ENCODE data around the gene OVOL3.
"Not testable (repeated sequence)": the region's sequence is repeated elsewhere in the genome, so short reads cannot be mapped to it uniquely, and the experiment has no call there.

OVOL3 gene

DNA sequence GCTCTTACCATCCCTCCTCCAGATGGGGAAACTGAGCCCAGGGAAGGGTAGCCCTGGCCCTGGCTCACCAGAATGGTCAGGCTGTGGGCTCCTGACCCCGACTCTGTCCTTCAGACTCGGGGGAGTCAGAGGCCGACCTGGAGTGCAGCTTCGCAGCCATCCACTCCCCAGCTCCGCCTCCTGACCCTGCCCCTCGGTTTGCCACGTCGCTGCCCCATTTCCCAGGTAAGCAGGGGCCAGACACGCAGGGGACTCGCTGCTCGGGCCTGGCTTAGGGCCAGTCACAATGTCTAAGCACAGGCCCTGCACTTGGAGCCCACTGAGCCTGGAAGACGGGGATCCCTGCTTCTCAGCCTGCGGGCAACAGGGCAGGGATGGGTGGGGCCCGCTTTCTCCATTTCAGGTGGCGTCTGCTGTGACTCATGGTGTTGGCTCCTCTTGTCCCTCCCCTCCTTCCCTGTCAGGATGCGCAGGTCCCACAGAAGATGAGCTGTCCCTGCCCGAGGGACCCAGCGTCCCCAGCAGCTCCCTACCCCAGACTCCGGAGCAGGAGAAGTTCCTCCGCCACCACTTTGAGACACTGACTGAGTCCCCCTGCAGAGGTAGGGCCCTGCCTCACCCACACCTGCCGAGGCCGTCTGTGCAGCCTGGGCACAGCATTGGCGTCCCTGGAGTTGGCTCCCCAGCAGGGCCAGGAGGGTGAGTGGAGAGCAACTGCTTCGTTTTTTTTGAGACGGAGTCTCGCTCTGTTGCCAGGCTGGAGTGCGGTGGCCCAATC, 9.2 kb upstream of the OVOL3 start:
- DNase-seq = no peak

GRCh38 chr19:36103040-36103626, 7.8 kb upstream of the OVOL3 start:
- no peak for DNase-seq

- DNase-seq = no peak
These were observed 6.9 kb upstream of the OVOL3 start for GRCh38 chr19:36103842-36104552.

GRCh38 chr19:36106441-36106840, 4.5 kb upstream of the OVOL3 start:
- DNase-seq = no peak

DNA sequence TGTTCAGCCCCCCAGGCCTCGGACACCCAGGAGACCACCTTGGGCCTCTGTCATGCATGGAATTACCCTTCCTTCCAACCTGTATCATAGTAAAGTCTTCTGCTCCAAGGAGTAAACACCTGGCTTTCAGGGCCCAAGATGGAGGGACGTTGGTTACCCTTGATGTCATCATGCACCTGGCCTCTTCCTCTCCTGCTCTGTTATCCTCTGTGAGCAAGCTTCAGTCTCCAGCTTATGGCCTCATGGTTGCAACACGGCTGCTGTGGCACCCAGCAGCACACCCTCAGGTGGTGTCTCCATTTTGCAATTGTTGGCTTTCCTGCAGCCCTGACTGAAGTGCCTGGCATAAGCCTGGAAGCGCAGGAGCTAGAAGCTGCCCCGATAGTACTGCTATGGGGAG, 4.0 kb upstream of the OVOL3 start:
- DNase-seq = no peak

DNA sequence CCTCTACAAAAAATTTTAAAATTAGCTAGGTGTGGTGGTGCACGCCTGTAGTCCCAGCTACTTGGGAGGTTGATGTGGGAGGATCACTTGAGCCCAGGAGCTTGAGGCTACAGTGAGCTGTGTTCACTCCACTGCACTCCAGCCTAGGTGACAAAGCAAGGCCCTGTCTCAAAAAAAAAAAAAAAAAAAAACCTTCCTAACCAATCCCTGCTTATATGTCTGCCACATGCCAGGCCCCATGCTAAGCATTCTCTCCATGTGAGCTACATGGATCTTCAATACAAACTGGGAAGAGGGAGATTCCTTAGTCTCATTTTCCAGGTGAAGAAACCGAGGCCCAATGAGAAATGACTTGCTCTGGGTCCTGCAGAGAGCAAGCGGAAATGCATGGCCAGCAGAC, 2.3 kb upstream of the OVOL3 start:
- DNase-seq = no peak

DNA sequence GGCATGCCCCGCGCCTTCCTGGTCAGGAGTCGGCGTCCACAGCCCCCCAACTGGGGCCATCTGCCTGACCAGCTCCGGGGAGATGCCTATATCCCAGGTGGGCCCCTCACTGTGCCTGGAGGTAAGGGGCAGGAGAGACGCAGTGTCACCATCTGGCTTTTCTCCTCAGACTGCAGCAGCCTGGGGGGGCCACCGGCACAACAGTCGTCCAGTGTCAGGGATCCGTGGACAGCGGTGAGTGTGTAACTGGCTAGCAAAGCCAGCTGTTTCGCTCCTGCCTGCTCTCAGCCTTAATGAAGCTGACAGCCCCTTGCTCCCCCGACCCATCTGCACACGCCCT, 227 bp downstream of the OVOL3 start:
- no peak for DNase-seq

DNA sequence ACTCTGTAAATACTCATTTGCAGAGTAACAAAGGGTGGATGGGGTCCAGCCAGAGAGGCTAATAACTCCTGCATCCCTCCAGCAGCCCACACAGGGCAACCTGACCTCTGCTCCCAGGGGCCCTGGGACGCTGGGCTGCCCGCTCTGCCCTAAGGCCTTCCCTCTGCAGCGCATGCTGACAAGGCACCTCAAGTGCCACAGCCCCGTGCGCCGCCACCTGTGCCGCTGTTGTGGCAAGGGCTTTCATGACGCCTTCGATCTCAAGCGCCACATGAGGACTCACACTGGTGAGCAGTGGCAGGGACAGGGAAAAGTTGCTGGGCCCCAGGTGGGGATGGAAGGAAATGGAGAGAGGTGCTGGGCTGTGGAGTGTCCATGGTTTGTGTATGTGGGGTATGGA, 1.7 kb downstream of the OVOL3 start:
- DNase-seq = no peak

GRCh38 chr19:36113425-36113824, 2.5 kb downstream of the OVOL3 start:
- DNase-seq = no peak

DNA sequence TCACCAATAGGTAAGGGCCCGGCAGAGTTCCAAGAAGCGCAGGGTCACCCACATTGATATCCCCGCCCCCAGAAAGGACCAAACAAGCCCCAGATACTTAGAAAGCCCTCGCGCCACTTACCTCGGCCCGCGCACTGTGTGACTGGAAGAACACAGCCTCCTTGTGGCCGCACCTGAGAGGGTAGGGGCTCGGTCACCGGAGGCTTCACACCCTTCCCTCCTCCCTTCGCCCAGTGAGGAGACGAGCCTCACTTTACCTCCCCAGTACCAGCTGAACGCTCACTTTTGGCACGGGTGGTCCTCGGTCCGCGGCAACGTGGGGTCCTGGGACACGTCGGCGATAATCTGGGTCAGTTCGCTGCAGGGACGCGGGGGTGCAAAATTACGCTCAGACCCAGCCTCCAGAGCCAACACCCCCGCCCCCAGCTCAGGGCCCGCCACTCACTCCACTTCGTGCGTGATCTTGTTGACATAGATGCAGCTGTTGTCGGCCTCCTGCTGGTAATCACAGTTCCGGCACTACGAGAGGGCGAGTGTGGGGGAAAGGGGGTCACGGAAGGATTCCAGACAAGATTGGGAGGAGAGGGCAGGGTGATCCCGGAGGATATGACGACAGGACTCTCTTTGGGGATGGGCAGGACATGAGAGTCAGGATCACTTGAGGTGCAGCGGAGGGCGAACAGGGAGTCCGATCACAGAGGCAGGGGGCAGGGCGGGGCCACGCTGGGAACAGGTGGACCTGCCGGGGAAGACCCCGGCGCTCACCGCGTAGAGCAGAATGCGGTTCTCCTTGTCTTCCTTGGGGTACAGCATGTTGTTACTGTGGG, 3.2 kb downstream of the OVOL3 start:
- no peak for DNase-seq

GRCh38 chr19:36114721-36115452, 3.9 kb downstream of the OVOL3 start, which contains the start of gene POLR2I:
POLR2I (minus strand) TSS chr19:36114875; CDS start chr19:36114856, 19 bp downstream.
- DNase-seq = peak; percentile 99

- DNase-seq = peak; percentile 70
These were observed 4.8 kb downstream of the OVOL3 start, which contains the start of gene TBCB for GRCh38 chr19:36115453-36116343. TBCB (plus strand) TSS chr19:36115468; CDS start chr19:36115561, 93 bp downstream.

DNA sequence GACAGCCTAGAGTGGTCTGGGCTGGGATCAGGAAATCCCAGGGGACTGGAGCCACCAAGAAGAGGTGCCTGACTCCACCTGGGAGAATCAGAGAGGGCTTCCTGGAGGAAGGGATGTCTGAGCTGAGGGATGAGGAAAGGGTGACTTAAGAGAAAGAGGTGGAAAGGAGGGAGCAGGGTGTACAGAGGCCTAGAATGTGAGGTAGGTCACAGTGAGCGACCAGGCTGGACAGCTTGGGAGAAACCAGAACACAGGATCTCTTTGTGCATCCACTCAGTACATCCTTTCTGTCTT, 5.3 kb downstream of the OVOL3 start:
- DNase-seq = no peak

GRCh38 chr19:36120092-36120983, 9.4 kb downstream of the OVOL3 start:
- no peak for DNase-seq

- no peak for DNase-seq
These were observed 10.0 kb downstream of the OVOL3 start for GRCh38 chr19:36120984-36121358.

DNA sequence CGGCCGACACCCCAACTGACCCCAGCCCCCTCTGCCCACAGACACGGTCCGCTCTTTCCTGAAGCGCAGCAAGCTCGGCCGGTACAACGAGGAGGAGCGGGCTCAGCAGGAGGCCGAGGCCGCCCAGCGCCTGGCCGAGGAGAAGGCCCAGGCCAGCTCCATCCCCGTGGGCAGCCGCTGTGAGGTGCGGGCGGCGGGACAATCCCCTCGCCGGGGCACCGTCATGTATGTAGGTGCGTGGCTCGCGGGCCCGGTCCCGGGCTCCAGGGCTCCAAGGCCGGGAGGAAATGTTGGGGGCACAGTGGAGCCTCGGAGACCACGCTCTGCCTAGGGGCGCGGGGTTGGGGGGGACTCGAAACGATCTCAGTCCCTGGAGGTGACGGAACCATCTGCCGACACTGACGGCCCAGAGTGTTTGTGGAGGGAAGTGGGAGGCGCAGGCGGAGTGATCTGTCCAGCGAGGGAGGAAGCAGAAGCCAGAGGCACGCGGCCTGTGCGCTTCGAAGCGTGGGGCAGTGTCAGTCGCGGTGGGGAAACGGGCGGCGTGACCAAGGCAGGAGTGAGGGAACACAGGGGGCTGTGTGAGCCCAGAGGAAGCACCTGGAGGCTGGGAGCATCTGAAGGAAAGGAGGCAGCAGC, 10.7 kb downstream of the OVOL3 start:
- no peak for DNase-seq

DNA sequence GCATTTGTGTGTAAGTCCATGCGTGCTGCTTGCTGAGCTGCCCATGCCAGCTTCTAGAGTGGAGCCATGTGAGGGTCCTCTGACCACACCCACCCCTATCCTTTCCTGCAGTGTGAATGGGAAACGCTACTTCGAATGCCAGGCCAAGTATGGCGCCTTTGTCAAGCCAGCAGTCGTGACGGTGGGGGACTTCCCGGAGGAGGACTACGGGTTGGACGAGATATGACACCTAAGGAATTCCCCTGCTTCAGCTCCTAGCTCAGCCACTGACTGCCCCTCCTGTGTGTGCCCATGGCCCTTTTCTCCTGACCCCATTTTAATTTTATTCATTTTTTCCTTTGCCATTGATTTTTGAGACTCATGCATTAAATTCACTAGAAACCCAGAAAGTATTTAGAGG, 14.6 kb downstream of the OVOL3 start:
- no peak for DNase-seq

GRCh38 chr19:36128392-36128736, 17.4 kb downstream of the OVOL3 start:
- no peak for DNase-seq

GRCh38 chr19:36131221-36131620, 20.3 kb downstream of the OVOL3 start:
- not testable (repeated sequence) for DNase-seq

- DNase-seq = not testable (repeated sequence)
These were observed 23.9 kb downstream of the OVOL3 start for GRCh38 chr19:36134867-36135266.
